PFSK-1 (cell line): Measurements from ENCODE around the gene TRIM17.

Source experiments
- POLR2AphosphoS5 ChIP-seq: IDR thresholded peaks from 2 replicates; pipeline ENCODE4 v1.6.1; 2012; ENCODE audit warnings: low read depth, mild to moderate bottlenecking, control low read depth, low read length, moderate library complexity
- REST ChIP-seq, 2 experiments: IDR thresholded peaks; 2 replicates each; pipeline versions ENCODE4 v1.6.1 to v1.8.0; 2011 to 2012; ENCODE audit warnings: low read depth in 2 of 2, low read length in 2 of 2, control low read depth in 1 of 2, inconsistent platforms in 1 of 2, mild to moderate bottlenecking in 1 of 2, moderate library complexity in 1 of 2; ENCODE audit not compliant: insufficient read depth in 1 of 2
- SIN3A ChIP-seq: IDR thresholded peaks from 2 replicates; pipeline ENCODE4 v1.6.1; 2012; ENCODE audit warnings: mild to moderate bottlenecking, low read length, moderate library complexity, borderline replicate concordance; ENCODE audit not compliant: insufficient read depth
- TAF1 ChIP-seq: IDR thresholded peaks from 2 replicates; pipeline ENCODE4 v1.6.1; 2012; ENCODE audit warnings: low read length, control low read depth, borderline replicate concordance; ENCODE audit not compliant: insufficient read depth

GRCh38 chr1:228453022-228453560, 36.4 kb upstream of the TRIM17 start:
- no peak for TF ChIP-seq REST (IDR thresholded peaks at IDR 0.05; ENCODE audit: insufficient read depth in 1 of 2, low read depth in 2 of 2, low read length in 2 of 2)
- TF ChIP-seq SIN3A = no peak
- no peak for TF ChIP-seq POLR2AphosphoS5
- no peak for TF ChIP-seq TAF1
